Fibroblast of skin of left biceps (primary cell): ENCODE measurements around the gene SERHL2.
"Not testable (repeated sequence)": the region's sequence is repeated elsewhere in the genome, so short reads cannot be mapped to it uniquely, and the experiment has no call there.

Source experiments
- DNase-seq, 2 experiments: peaks; one replicate each; pipeline ENCODE4 v3.0.0-alpha.2; 2013; ENCODE audit warnings: low read depth in 2 of 2

Gene SERHL2

GRCh38 chr22:42607641-42608040 is 53.9 kb downstream of the SERHL2 start:
- not testable (repeated sequence) for DNase-seq

DNA sequence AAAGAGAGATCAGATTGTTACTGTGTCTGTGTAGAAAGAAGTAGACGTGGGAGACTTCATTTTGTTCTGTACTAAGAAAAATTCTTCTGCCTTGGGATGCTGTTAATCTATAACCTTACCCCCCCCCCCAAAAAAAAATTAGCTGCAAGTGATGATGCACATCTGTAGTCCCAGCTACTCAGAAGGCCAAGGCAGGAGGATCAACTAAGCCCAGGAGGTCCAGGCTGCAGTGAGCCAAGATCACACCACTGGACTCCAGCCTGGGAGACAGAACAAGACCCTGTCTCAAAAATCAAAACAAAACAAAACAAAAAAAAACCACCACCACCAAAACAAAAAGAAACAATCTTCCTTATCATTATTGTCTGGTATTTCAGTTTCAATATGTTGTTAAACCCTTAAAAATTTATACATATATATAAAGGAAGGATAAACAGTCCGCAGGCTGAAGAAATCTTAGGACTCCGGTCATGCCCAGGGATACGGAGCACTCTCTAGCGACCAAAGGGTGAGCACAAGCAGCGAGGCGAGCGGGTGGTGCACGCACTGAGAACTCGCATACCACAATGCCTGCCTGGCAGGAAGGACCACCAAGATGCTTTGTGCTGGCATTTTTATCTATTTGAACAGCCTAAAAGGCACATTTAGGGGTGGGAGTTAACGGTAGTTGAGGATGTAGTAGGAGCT is 54.5 kb downstream of the SERHL2 start:
- DNase-seq, result no peak

GRCh38 chr22:42608823-42609361 is 55.1 kb downstream of the SERHL2 start:
- DNase-seq, result peak; percentile 39 to 44

DNA sequence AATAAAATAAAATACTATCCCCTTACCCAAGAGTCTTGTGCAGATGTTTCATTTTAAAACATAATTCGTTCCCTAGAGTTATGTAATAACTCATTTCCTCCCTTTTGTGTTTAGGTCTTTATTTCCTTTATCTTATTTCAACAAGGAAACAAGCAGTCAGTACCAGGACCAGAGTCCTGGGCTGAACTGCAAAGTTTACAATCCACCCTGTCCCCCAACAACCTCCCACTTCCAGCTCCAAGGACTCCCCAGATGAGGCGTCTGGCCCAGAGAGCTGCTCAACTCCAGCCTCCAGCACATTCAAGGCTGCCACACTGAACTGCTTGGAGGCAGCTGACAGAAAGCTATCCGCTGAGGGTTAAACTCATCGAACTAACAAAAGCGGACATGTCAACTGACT is 56.4 kb downstream of the SERHL2 start:
- no peak for DNase-seq

GRCh38 chr22:42611051-42611450 is 57.3 kb downstream of the SERHL2 start:
- DNase-seq, result no peak

GRCh38 chr22:42612336-42612735 is 58.6 kb downstream of the SERHL2 start:
- no peak for DNase-seq

GRCh38 chr22:42613872-42614301 is 60.1 kb downstream of the SERHL2 start:
- DNase-seq, result no peak

- DNase-seq, result peak; percentile 95 to 96
Measured at GRCh38 chr22:42614312-42615091, 60.7 kb downstream of the SERHL2 start, which contains the start of gene POLDIP3. Gene POLDIP3, minus strand, starts transcription at chr22:42614883. Its CDS starts 26 bp downstream, at chr22:42614857.

- peak; percentile 99 for DNase-seq
Measured at GRCh38 chr22:42615092-42615859, 61.5 kb downstream of the SERHL2 start.

DNA sequence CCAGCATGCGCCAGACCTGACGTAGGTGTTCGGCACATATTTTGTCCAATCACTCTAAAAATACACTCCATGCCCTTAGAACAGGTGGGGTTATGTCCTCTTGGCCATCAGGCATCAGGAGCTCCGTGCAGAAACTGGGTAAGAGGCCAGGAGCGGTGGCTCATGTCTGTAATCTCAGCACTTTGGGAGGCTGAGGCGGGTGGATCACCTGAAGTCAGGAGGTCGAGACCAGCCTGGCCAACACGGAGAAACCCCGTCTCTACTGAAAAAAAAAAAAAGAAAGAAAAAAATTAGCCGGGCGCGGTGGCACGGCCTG is 62.1 kb downstream of the SERHL2 start:
- DNase-seq, result not testable (repeated sequence)

- no peak for DNase-seq
Measured at GRCh38 chr22:42617155-42617983, 63.6 kb downstream of the SERHL2 start.

- DNase-seq, result no peak
Measured at GRCh38 chr22:42619261-42620063, 65.7 kb downstream of the SERHL2 start.

GRCh38 chr22:42620084-42620483 is 66.3 kb downstream of the SERHL2 start:
- DNase-seq, result no peak

DNA sequence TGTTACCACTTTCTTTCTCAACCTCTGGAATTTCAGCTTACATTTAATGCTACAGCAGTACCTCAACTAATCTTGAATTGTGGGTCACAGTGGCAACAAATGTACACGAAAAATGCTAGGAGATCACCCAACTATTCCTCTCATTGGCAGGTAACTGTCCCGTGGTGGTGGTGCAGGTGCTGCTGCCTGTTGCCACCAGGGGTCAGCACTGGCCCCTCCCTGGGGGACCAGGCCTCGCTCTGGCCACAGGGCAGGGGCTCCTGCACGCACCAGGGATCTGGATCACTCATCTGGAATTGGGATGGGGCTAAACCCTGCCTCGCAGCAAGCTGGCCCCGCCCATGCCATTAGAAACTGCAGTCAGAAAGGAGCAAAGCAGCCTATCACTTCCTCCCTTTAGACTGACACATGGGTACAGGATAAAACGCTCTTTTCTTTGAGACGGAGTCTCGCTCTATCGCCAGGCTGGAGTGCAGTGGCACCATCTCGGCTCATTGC is 67.8 kb downstream of the SERHL2 start:
- DNase-seq, result no peak

GRCh38 chr22:42622061-42622710 is 68.4 kb downstream of the SERHL2 start:
- DNase-seq, result no peak

DNA sequence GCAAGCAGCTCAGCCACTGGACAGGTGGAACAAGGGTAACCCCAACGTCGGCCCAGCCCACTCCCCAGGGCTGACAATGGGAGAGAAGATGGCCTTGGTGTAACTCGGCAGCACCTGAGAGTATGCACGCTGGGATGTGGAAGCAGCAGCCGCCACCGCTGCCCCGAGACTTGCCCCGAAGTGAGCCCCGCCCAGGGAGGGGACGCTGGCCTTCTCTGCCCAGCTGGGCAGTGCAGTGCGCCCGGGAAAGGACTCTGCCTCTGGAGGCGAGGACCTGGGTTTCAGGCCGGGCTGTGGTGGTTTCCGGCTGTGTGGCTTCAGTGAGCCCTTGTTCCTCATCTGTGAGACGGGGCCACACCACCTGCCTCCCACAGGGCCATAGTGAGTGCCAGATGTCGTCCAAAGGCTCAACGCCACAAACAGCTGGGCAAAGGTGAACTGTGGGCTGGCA is 69.6 kb downstream of the SERHL2 start:
- DNase-seq, result no peak
